Right atrium auricular region (tissue), 2 donors: Measurements from ENCODE around the gene NANS. TPM values are rescaled to one million over a fixed set of nuclear protein-coding genes. Genes with fewer than 3 reads are reported as not detected.
"Not testable (repeated sequence)": the region's sequence is repeated elsewhere in the genome, so short reads cannot be mapped to it uniquely, and the experiment has no call there.

ENCODE experiments used
- DNase-seq: peaks from one replicate; pipeline ENCODE4 v3.0.0-alpha.2; 2019; ENCODE audit warnings: low spot score
- H3K27ac ChIP-seq, 2 donors: fragments of 200-600 bp; sonication (generic); 1 replicate in 1 of 2; 2 replicates in 1 of 2; pipeline ENCODE4 v1.5.1; 2016 to 2019
- H3K27me3 ChIP-seq, 2 donors: fragments of 200-600 bp; sonication (generic); one replicate each; pipeline versions ENCODE4 v1.5.1 to v1.6.0; 2017 to 2019
- H3K36me3 ChIP-seq: fragments of 200-600 bp; sonication (generic); one replicate; pipeline ENCODE4 v1.5.1; 2016
- H3K4me1 ChIP-seq, 2 donors: fragments of 200-600 bp; sonication (generic); one replicate each; pipeline versions ENCODE4 v1.5.1 to v1.6.0; 2017 to 2019
- H3K4me3 ChIP-seq, 2 donors: fragments of 200-600 bp; sonication (generic); 1 replicate in 1 of 2; 2 replicates in 1 of 2; pipeline ENCODE4 v1.5.1; 2017 to 2019; ENCODE audit warnings: mild to moderate bottlenecking in 1 of 2, moderate library complexity in 1 of 2
- H3K9me3 ChIP-seq, 2 donors: fragments of 200-600 bp; sonication (generic); one replicate each; pipeline ENCODE4 v1.5.1; 2019
- total RNA-seq, 2 donors: library from RNA; depleted of rRNA; stranded (reverse); fragments of >200 nt; gene quantifications; one replicate each; pipeline ENCODE4 v1.1.0, GENCODE V29; 2016
- TF ChIP-seq, protein P1 (sequence below), 2 donors: fragments of 200-600 bp; sonication (generic); IDR thresholded peaks; one replicate each; pipeline ENCODE4 v1.5.1; 2019; ENCODE audit warnings: antibody characterized with exemption in 2 of 2

NANS gene
- total RNA-seq, 2 donors from 2014 or later, result 27.4 to 35.5 TPM

DNA sequence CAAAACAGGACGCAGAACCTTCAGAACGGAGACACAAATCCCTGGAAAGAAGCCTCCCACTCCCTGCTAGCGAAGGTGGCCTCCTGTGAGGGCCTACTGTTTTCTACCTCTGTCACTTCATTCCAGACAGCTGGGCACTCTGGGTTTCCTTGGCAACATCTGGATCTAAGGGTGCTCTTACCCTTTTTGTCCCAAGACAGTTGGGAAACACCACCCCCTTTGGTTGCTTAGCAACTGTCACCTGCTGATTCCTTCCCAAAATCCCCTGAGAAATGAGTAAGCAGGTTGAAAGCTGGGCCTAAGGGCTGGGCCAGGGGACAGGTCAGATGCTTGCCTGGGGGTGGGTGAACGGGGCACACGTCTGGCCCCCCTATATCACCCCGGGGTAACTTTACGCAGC is 29.4 kb downstream of the NANS start:
- no peaks in the 10 kb centered on the region for H3K27me3 ChIP-seq
- TF ChIP-seq, protein P1, sequence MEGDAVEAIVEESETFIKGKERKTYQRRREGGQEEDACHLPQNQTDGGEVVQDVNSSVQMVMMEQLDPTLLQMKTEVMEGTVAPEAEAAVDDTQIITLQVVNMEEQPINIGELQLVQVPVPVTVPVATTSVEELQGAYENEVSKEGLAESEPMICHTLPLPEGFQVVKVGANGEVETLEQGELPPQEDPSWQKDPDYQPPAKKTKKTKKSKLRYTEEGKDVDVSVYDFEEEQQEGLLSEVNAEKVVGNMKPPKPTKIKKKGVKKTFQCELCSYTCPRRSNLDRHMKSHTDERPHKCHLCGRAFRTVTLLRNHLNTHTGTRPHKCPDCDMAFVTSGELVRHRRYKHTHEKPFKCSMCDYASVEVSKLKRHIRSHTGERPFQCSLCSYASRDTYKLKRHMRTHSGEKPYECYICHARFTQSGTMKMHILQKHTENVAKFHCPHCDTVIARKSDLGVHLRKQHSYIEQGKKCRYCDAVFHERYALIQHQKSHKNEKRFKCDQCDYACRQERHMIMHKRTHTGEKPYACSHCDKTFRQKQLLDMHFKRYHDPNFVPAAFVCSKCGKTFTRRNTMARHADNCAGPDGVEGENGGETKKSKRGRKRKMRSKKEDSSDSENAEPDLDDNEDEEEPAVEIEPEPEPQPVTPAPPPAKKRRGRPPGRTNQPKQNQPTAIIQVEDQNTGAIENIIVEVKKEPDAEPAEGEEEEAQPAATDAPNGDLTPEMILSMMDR (IDR thresholded peaks at IDR 0.05), result no peak
- DNase-seq, result no peak
- H3K4me1 ChIP-seq, result peaks cover 0 to 10% of the 10 kb centered on the region in 2 donors
- H3K27ac ChIP-seq, result no peak overlapping the region
- peaks cover 13% of the 10 kb centered on the region for H3K36me3 ChIP-seq
- no peaks in the 10 kb centered on the region for H3K9me3 ChIP-seq
- no peak overlapping the region for H3K4me3 ChIP-seq

DNA sequence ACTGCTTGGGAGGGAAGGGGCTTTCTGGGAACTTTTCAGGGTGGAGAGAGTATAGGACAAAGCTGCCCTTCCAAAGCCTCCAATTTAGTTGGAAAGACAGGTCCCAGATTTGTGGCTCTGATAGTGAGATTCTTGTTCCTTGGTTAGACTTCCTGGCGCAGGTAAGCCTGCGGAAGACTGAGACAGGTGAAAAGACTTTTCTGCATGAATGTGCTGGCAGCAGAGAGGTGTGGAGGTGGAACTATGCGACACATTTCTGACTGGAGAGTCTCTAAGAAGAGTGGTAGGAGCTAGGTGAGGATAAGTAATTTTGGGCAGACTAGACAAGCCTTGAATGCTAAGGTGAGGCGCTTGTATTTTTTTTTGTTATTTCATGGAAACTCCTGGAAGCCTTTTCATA is 29.9 kb downstream of the NANS start:
- H3K9me3 ChIP-seq, result no peaks in the 10 kb centered on the region
- H3K4me1 ChIP-seq, result peaks cover 0 to 10% of the 10 kb centered on the region in 2 donors
- H3K36me3 ChIP-seq, result peaks cover 7% of the 10 kb centered on the region
- TF ChIP-seq, protein P1 (IDR thresholded peaks at IDR 0.05), result no peak
- no peaks in the 10 kb centered on the region for H3K27me3 ChIP-seq
- H3K27ac ChIP-seq, result no peak overlapping the region
- DNase-seq, result no peak
- H3K4me3 ChIP-seq, result no peak overlapping the region

- TF ChIP-seq, protein P1 (IDR thresholded peaks at IDR 0.05), result no peak
- H3K36me3 ChIP-seq, result no peaks in the 10 kb centered on the region
- H3K4me1 ChIP-seq, result peaks cover 0 to 10% of the 10 kb centered on the region in 2 donors
- H3K27ac ChIP-seq, result no peak overlapping the region
- no peaks in the 10 kb centered on the region for H3K27me3 ChIP-seq
- no peak for DNase-seq
- H3K9me3 ChIP-seq, result no peaks in the 10 kb centered on the region
- peak overlapping the region; percentile 6 to 42 for H3K4me3 ChIP-seq
Observed at GRCh38 chr9:98087420-98088354, 31.2 kb downstream of the NANS start.

GRCh38 chr9:98090674-98091073 is 34.1 kb downstream of the NANS start:
- H3K4me3 ChIP-seq, H3K27me3 ChIP-seq, H3K9me3 ChIP-seq, H3K36me3 ChIP-seq, H3K27ac ChIP-seq, DNase-seq: not testable (repeated sequence)
- H3K4me1 ChIP-seq, result peaks cover 0 to 10% of the 10 kb centered on the region in 2 donors

DNA sequence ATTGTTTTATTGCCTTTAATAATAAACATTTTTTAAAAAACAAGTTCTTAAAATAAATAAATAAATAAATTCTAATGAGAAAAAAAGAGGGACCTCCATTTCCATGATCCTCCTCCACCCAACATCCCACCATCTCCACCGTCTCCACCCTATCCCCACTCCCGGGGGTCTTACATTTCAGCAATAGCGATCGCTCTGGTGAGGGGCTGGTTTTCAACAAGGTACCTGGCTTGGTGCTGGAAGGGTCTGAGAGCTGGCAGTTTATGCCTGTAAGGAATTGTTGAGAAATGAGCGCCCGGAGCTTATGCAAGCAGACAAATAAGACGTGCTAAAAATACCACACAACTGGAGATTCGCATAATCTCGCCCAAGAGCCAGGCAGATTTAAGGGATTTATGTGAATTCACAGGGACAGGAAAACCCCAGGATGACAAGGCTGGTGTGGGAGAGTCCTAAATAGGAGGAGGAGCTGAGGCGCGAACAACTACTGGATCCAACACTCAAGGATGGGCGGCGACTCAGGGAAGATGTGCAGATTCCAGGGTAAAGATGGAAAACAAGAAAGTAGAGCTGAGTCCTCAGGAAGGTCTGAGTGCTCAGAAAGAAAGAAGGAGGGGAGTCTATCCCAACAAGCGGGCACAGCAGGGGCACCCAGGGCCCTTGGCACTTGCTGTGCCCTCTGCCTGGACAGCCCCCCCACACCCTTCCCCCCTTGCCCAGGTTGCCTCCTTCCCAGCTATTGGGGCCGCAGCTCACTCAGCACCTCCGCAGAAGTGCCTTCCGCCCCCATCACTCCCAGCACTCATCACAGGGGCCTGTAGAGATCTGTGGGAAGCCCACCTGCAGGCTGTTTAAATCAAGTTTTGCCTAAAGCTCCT is 35.4 kb downstream of the NANS start:
- no peak overlapping the region for H3K27ac ChIP-seq
- no peak overlapping the region for H3K4me3 ChIP-seq
- H3K27me3 ChIP-seq, result no peaks in the 10 kb centered on the region
- DNase-seq, result no peak
- H3K9me3 ChIP-seq, result no peaks in the 10 kb centered on the region
- TF ChIP-seq, protein P1 (IDR thresholded peaks at IDR 0.05), result no peak
- H3K4me1 ChIP-seq, result peaks cover 0 to 10% of the 10 kb centered on the region in 2 donors
- no peaks in the 10 kb centered on the region for H3K36me3 ChIP-seq

GRCh38 chr9:98092613-98092931 is 36.0 kb downstream of the NANS start:
- no peak for DNase-seq
- H3K4me3 ChIP-seq, result no peak overlapping the region
- no peaks in the 10 kb centered on the region for H3K27me3 ChIP-seq
- no peak overlapping the region for H3K27ac ChIP-seq
- peaks cover 0 to 6% of the 10 kb centered on the region in 2 donors for H3K4me1 ChIP-seq
- H3K36me3 ChIP-seq, result no peaks in the 10 kb centered on the region
- TF ChIP-seq, protein P1 (IDR thresholded peaks at IDR 0.05), result no peak
- H3K9me3 ChIP-seq, result no peaks in the 10 kb centered on the region
